Measurements from ENCODE around the gene SLC25A5. TPM values are rescaled to one million over a fixed set of nuclear protein-coding genes. Genes with fewer than 3 reads are reported as not detected.
A peak's percentile ranks its signal among the peaks of the same experiment; 100 is the strongest.

SLC25A5 gene
- total and polyA plus RNA-seq, 2 experiments from 2014 or later: 348 to 451 TPM

- Histone ChIP-seq H3K4me2 (no peak overlapping the region), H3K4me3 (no peak overlapping the region), H3K9me2 (ENCODE audit: insufficient read depth) (no peaks in the 10 kb centered on the region), H3K4me1 (ENCODE audit: insufficient read depth) (peaks cover 3% of the 10 kb centered on the region; the same call in 1 of the 2 replicates), H3K79me2 (replicated peaks; ENCODE audit: insufficient read depth) (no peaks in the 10 kb centered on the region), H3F3A (replicated peaks; ENCODE audit: low read depth) (no peaks in the 10 kb centered on the region), H3K27me3 (ENCODE audit: insufficient read depth) (no peaks in the 10 kb centered on the region), H2AFZ (no peak overlapping the region), H3K36me3 (ENCODE audit: insufficient read depth) (no peaks in the 10 kb centered on the region), H3K27ac (ENCODE audit: low read depth) (no peak overlapping the region), H4K20me1 (replicated peaks; ENCODE audit: insufficient read depth) (no peaks in the 10 kb centered on the region)
- H3K36me3 Mint-ChIP-seq (ENCODE audit: low read depth): peaks cover 3% of the 10 kb centered on the region; the same call in 1 of the 3 replicates
- ATAC-seq: peak; percentile 76
- no peaks in the 10 kb centered on the region for H3K9me3 Mint-ChIP-seq
- no peak for DNase-seq (ENCODE audit: low spot score)
- no peak for TF ChIP-seq NANOG (IDR thresholded peaks at IDR 0.05; ENCODE audit: borderline replicate concordance)
- TF ChIP-seq ZNF462 (CRISPR knock-in tag; IDR thresholded peaks at IDR 0.05): no peak
- no peak for TF ChIP-seq STAT1 (IDR thresholded peaks at IDR 0.05; ENCODE audit: unreplicated experiment)
- no peak for TF ChIP-seq EZH2phosphoT487 (IDR thresholded peaks at IDR 0.05; ENCODE audit: unreplicated experiment)
- no peak for TF ChIP-seq ZNF114 (CRISPR knock-in tag; IDR thresholded peaks at IDR 0.05)
- no peak for TF ChIP-seq ZNF331 (CRISPR knock-in tag; IDR thresholded peaks at IDR 0.05; ENCODE audit: low read depth)
- TF ChIP-seq CREB1 (CRISPR knock-in tag; IDR thresholded peaks at IDR 0.05; ENCODE audit: low read depth): no peak
- no peak overlapping the region for H3K4me3 Mint-ChIP-seq
- H3K27me3 Mint-ChIP-seq (ENCODE audit: insufficient read depth, low read depth, poor library complexity): no peaks in the 10 kb centered on the region
- peaks cover 19% of the 10 kb centered on the region for H3K4me1 Mint-ChIP-seq
- H3K27ac Mint-ChIP-seq: no peak overlapping the region
These were observed 43.2 kb upstream of the SLC25A5 start for GRCh38 chrX:119424999-119425398.
